ENCODE measurements around the gene UCKL1.
"Not testable (repeated sequence)": the region's sequence is repeated elsewhere in the genome, so short reads cannot be mapped to it uniquely, and the experiment has no call there.

- not testable (repeated sequence) for TF ChIP-seq CTCF (conservative IDR thresholded peaks at IDR 0.05; ENCODE audit: low read length); EZH2phosphoT487 (IDR thresholded peaks at IDR 0.05; ENCODE audit: borderline replicate concordance, low read depth, low read length)
Measured at GRCh38 chr20:63976511-63976910, 20.3 kb upstream of the UCKL1 start.

All from OCI-LY7 (cell line).